Osteocyte (in vitro differentiated cells): ENCODE results near the gene CAP2. TPM values are rescaled to one million over a fixed set of nuclear protein-coding genes. Genes with fewer than 3 reads are reported as not detected.
A peak's percentile ranks its signal among the peaks of the same experiment; 100 is the strongest.
"Not testable (repeated sequence)": the region's sequence is repeated elsewhere in the genome, so short reads cannot be mapped to it uniquely, and the experiment has no call there.

Experiments used
- DNase-seq: peaks from one replicate; pipeline ENCODE4 v3.0.0; 2021; ENCODE audit warnings: mixed read lengths; ENCODE audit not compliant: unreplicated experiment; ENCODE audit errors: extremely low spot score
- H3K27ac Mint-ChIP-seq: one replicate; pipeline ENCODE4 v1.8.0; 2021; ENCODE audit warnings: mild to moderate bottlenecking, mixed read lengths; ENCODE audit not compliant: unreplicated experiment
- H3K27me3 Mint-ChIP-seq: one replicate; pipeline ENCODE4 v1.8.0; 2021; ENCODE audit warnings: mixed read lengths; ENCODE audit not compliant: unreplicated experiment
- H3K36me3 Mint-ChIP-seq: one replicate; pipeline ENCODE4 v1.8.0; 2021; ENCODE audit warnings: mixed read lengths; ENCODE audit not compliant: unreplicated experiment
- H3K4me1 Mint-ChIP-seq: one replicate; pipeline ENCODE4 v1.8.0; 2021; ENCODE audit warnings: mixed read lengths; ENCODE audit not compliant: unreplicated experiment
- H3K4me3 Mint-ChIP-seq: one replicate; pipeline ENCODE4 v1.8.0; 2021; ENCODE audit warnings: mild to moderate bottlenecking, moderate library complexity, mixed read lengths; ENCODE audit not compliant: unreplicated experiment
- H3K9me3 Mint-ChIP-seq: one replicate; pipeline ENCODE4 v1.8.0; 2021; ENCODE audit warnings: mixed read lengths; ENCODE audit not compliant: unreplicated experiment
- total RNA-seq: library from RNA; stranded (reverse); gene quantifications from 2 replicates; pipeline ENCODE4 v1.2.1, GENCODE V29; 2021
- TF ChIP-seq, protein P1 (sequence below): fragments of 200-600 bp; sonication (generic); IDR thresholded peaks from 2 replicates; pipeline ENCODE4 v1.5.0; 2021; ENCODE audit warnings: antibody characterized with exemption, mild to moderate bottlenecking, moderate library complexity

CAP2 gene
- total RNA-seq, 1 donor from 2014 or later: 71.8 TPM

- DNase-seq: no peak
- Mint-ChIP-seq H3K9me3 (peaks cover 6% of the 10 kb centered on the region), H3K27ac (peak overlapping the region; percentile 97), H3K4me3 (peak overlapping the region; percentile 96), H3K27me3 (no peaks in the 10 kb centered on the region), H3K36me3 (peaks cover 16% of the 10 kb centered on the region), H3K4me1 (peaks cover 48% of the 10 kb centered on the region)
- TF ChIP-seq, protein P1, sequence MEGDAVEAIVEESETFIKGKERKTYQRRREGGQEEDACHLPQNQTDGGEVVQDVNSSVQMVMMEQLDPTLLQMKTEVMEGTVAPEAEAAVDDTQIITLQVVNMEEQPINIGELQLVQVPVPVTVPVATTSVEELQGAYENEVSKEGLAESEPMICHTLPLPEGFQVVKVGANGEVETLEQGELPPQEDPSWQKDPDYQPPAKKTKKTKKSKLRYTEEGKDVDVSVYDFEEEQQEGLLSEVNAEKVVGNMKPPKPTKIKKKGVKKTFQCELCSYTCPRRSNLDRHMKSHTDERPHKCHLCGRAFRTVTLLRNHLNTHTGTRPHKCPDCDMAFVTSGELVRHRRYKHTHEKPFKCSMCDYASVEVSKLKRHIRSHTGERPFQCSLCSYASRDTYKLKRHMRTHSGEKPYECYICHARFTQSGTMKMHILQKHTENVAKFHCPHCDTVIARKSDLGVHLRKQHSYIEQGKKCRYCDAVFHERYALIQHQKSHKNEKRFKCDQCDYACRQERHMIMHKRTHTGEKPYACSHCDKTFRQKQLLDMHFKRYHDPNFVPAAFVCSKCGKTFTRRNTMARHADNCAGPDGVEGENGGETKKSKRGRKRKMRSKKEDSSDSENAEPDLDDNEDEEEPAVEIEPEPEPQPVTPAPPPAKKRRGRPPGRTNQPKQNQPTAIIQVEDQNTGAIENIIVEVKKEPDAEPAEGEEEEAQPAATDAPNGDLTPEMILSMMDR: no peak
Measured at GRCh38 chr6:17395112-17395511, 1.7 kb downstream of the CAP2 start.

DNA sequence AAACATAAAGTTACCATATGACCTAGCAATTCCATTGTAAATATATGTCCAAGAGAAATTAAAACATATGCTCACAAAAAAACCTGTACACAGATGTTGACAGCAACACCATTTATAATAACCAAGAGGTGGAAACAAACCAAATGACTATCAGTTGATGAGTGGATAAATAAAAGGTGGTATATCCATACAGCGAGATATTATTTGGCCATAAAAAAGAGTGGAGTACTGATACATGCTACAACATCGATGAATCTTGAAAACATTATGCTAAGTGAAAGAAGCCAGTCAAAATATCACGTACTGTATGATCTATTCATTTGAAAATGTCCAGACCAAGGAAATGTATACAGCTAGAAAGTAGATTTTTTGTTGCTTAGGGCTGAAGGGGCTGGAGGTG is 2.9 kb downstream of the CAP2 start:
- Mint-ChIP-seq H3K4me1 (peaks cover 48% of the 10 kb centered on the region), H3K9me3 (peaks cover 6% of the 10 kb centered on the region), H3K27me3 (no peaks in the 10 kb centered on the region), H3K36me3 (peaks cover 18% of the 10 kb centered on the region), H3K4me3 (no peak overlapping the region), H3K27ac (no peak overlapping the region)
- no peak for DNase-seq
- TF ChIP-seq, protein P1: no peak

DNA sequence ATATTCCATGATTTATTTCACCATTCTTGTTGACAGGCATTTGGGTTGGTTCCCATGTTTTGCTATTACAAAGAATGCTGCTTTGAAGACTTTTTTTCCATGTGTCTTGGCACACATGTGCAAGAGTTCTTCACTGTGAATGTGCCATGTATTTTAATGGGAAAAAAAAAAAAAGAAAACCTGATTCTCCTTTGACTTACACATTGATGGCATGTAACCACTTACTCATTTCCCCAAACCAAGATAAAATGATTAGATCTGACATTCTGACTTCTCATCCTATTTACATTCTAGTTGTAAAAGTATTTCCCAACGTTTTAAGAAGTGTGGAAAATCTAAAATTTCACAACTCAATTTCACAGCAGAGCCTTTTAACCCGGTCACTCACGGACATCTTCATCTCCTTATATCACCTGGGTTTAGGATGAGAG is 4.4 kb downstream of the CAP2 start:
- TF ChIP-seq, protein P1: no peak
- peaks cover 37% of the 10 kb centered on the region for H3K4me1 Mint-ChIP-seq
- peaks cover 6% of the 10 kb centered on the region for H3K9me3 Mint-ChIP-seq
- H3K36me3 Mint-ChIP-seq: peaks cover 20% of the 10 kb centered on the region
- DNase-seq: no peak
- no peak overlapping the region for H3K4me3 Mint-ChIP-seq
- no peaks in the 10 kb centered on the region for H3K27me3 Mint-ChIP-seq
- no peak overlapping the region for H3K27ac Mint-ChIP-seq

GRCh38 chr6:17405181-17405943 is 12.0 kb downstream of the CAP2 start:
- H3K27me3 Mint-ChIP-seq, H3K27ac Mint-ChIP-seq, H3K4me3 Mint-ChIP-seq, H3K9me3 Mint-ChIP-seq, DNase-seq: not testable (repeated sequence)
- H3K4me1 Mint-ChIP-seq: peaks cover 28% of the 10 kb centered on the region
- H3K36me3 Mint-ChIP-seq: peaks cover 21% of the 10 kb centered on the region

- Mint-ChIP-seq H3K9me3 (peaks cover 5% of the 10 kb centered on the region), H3K36me3 (peaks cover 22% of the 10 kb centered on the region), H3K4me1 (peaks cover 28% of the 10 kb centered on the region), H3K27me3 (no peaks in the 10 kb centered on the region), H3K4me3 (no peak overlapping the region), H3K27ac (peak overlapping the region; percentile 47)
- DNase-seq: no peak
- TF ChIP-seq, protein P1: no peak
Measured at GRCh38 chr6:17405944-17406245, 12.5 kb downstream of the CAP2 start.
